ENCODE measurements around the gene RNF130.
A peak's percentile ranks its signal among the peaks of the same experiment; 100 is the strongest.
"Not testable (repeated sequence)": the region's sequence is repeated elsewhere in the genome, so short reads cannot be mapped to it uniquely, and the experiment has no call there.

Gene RNF130

GRCh38 chr5:179978792-179979191 lies 92.8 kb downstream of the RNF130 start:
- FAIRE-seq: no peak

GRCh38 chr5:179975713-179976134 lies 95.8 kb downstream of the RNF130 start:
- DNase-seq (ENCODE audit: low spot score) (no peak), FAIRE-seq (no peak)

More at GRCh38 chr5:179978792-179979191, 92.8 kb downstream of the RNF130 start:
- no peak for DNase-seq (ENCODE audit: low spot score)

- DNase-seq (ENCODE audit: low spot score): peak; percentile 25
- FAIRE-seq: no peak
These were observed 96.4 kb downstream of the RNF130 start for GRCh38 chr5:179974946-179975712.

- DNase-seq (ENCODE audit: low spot score) (no peak), FAIRE-seq (no peak)
These were observed 97.2 kb downstream of the RNF130 start for GRCh38 chr5:179974246-179974945.

GRCh38 chr5:179973391-179973790 lies 98.2 kb downstream of the RNF130 start:
- no peak for DNase-seq (ENCODE audit: low spot score)
- FAIRE-seq: no peak

GRCh38 chr5:179969110-179969509 lies 102.4 kb downstream of the RNF130 start:
- no peak for DNase-seq (ENCODE audit: low spot score)

GRCh38 chr5:179967489-179967888 lies 104.1 kb downstream of the RNF130 start:
- DNase-seq (ENCODE audit: low spot score) (no peak), FAIRE-seq (no peak)

More at GRCh38 chr5:179969110-179969509, 102.4 kb downstream of the RNF130 start:
- FAIRE-seq: no peak

- no peak for DNase-seq (ENCODE audit: low spot score)
- FAIRE-seq: no peak
These were observed 107.5 kb downstream of the RNF130 start for GRCh38 chr5:179964015-179964414.

GRCh38 chr5:179963375-179963774 lies 108.2 kb downstream of the RNF130 start:
- no peak for DNase-seq (ENCODE audit: low spot score)
- FAIRE-seq: no peak

- no peak for FAIRE-seq
- DNase-seq (ENCODE audit: low spot score): no peak
These were observed 111.2 kb downstream of the RNF130 start for GRCh38 chr5:179960204-179960831.

- DNase-seq (ENCODE audit: low spot score): no peak
- FAIRE-seq: no peak
These were observed 111.9 kb downstream of the RNF130 start for GRCh38 chr5:179959641-179960040.

- not testable (repeated sequence) for FAIRE-seq; DNase-seq (ENCODE audit: low spot score)
These were observed 112.4 kb downstream of the RNF130 start for GRCh38 chr5:179959118-179959517.

- FAIRE-seq: no peak
- DNase-seq (ENCODE audit: low spot score): no peak
These were observed 115.9 kb downstream of the RNF130 start for GRCh38 chr5:179955630-179956029.

- DNase-seq (ENCODE audit: low spot score): no peak
- no peak for FAIRE-seq
These were observed 116.5 kb downstream of the RNF130 start for GRCh38 chr5:179955062-179955461.

- no peak for DNase-seq (ENCODE audit: low spot score)
These were observed 117.1 kb downstream of the RNF130 start for GRCh38 chr5:179954434-179954833.

GRCh38 chr5:179953987-179954386 lies 117.6 kb downstream of the RNF130 start:
- FAIRE-seq: no peak
- no peak for DNase-seq (ENCODE audit: low spot score)

More at GRCh38 chr5:179954434-179954833, 117.1 kb downstream of the RNF130 start:
- no peak for FAIRE-seq

- FAIRE-seq (no peak), DNase-seq (ENCODE audit: low spot score) (no peak)
These were observed 134.4 kb downstream of the RNF130 start for GRCh38 chr5:179936976-179937681.

GRCh38 chr5:179930788-179931473 lies 140.6 kb downstream of the RNF130 start:
- no peak for FAIRE-seq
- no peak for DNase-seq (ENCODE audit: low spot score)

GRCh38 chr5:179927824-179928223 lies 143.7 kb downstream of the RNF130 start:
- DNase-seq (ENCODE audit: low spot score) (no peak), FAIRE-seq (no peak)

GRCh38 chr5:179926657-179927056 lies 144.9 kb downstream of the RNF130 start:
- DNase-seq (ENCODE audit: low spot score): no peak
- no peak for FAIRE-seq

GRCh38 chr5:179923436-179923835 lies 148.1 kb downstream of the RNF130 start:
- no peak for DNase-seq (ENCODE audit: low spot score)
- FAIRE-seq: no peak

Data from urothelium cell line (cell line).